ENCODE results near the gene SLC4A9.

Gene SLC4A9

GRCh38 chr5:140360101-140360500, at the start of gene SLC4A9:
TSS of gene SLC4A9 (plus strand) at chr5:140360194. CDS start at chr5:140360237, 43 bp downstream.
- no peak for DNase-seq (ENCODE audit: low read depth in 2 of 2)

- no peak for DNase-seq (ENCODE audit: low read depth in 2 of 2)
Observed at GRCh38 chr5:140310434-140310833, 49.6 kb upstream of the SLC4A9 start.

- DNase-seq (ENCODE audit: low read depth in 2 of 2): no peak
Observed at GRCh38 chr5:140311011-140311467, 49.0 kb upstream of the SLC4A9 start.

GRCh38 chr5:140312067-140312790, 47.8 kb upstream of the SLC4A9 start:
- no peak for DNase-seq (ENCODE audit: low read depth in 2 of 2)

GRCh38 chr5:140312791-140313189, 47.2 kb upstream of the SLC4A9 start:
- no peak for DNase-seq (ENCODE audit: low read depth in 2 of 2)

- DNase-seq (ENCODE audit: low read depth in 2 of 2): no peak
Observed at GRCh38 chr5:140317859-140318258, 42.1 kb upstream of the SLC4A9 start.

GRCh38 chr5:140318792-140319191, 41.2 kb upstream of the SLC4A9 start:
- no peak for DNase-seq (ENCODE audit: low read depth in 2 of 2)

GRCh38 chr5:140319833-140320232, 40.2 kb upstream of the SLC4A9 start:
- DNase-seq (ENCODE audit: low read depth in 2 of 2): no peak

GRCh38 chr5:140321796-140322195, 38.2 kb upstream of the SLC4A9 start:
- no peak for DNase-seq (ENCODE audit: low read depth in 2 of 2)

GRCh38 chr5:140322751-140323731, 37.0 kb upstream of the SLC4A9 start:
- DNase-seq (ENCODE audit: low read depth in 2 of 2): no peak

- DNase-seq (ENCODE audit: low read depth in 2 of 2): no peak
Observed at GRCh38 chr5:140324041-140324600, 35.9 kb upstream of the SLC4A9 start.

- DNase-seq (ENCODE audit: low read depth in 2 of 2): no peak
Observed at GRCh38 chr5:140324617-140325241, 35.3 kb upstream of the SLC4A9 start.

- no peak for DNase-seq (ENCODE audit: low read depth in 2 of 2)
Observed at GRCh38 chr5:140325486-140325885, 34.5 kb upstream of the SLC4A9 start.

- DNase-seq (ENCODE audit: low read depth in 2 of 2): no peak
Observed at GRCh38 chr5:140327589-140327988, 32.4 kb upstream of the SLC4A9 start.

GRCh38 chr5:140328036-140328764, 31.8 kb upstream of the SLC4A9 start:
- no peak for DNase-seq (ENCODE audit: low read depth in 2 of 2)

GRCh38 chr5:140329739-140330481, 30.1 kb upstream of the SLC4A9 start:
- no peak for DNase-seq (ENCODE audit: low read depth in 2 of 2)

- no peak for DNase-seq (ENCODE audit: low read depth in 2 of 2)
Observed at GRCh38 chr5:140331638-140332037, 28.4 kb upstream of the SLC4A9 start.

GRCh38 chr5:140336388-140336787, 23.6 kb upstream of the SLC4A9 start:
- no peak for DNase-seq (ENCODE audit: low read depth in 2 of 2)

GRCh38 chr5:140337880-140338279, 22.1 kb upstream of the SLC4A9 start:
- no peak for DNase-seq (ENCODE audit: low read depth in 2 of 2)

GRCh38 chr5:140338336-140338735, 21.7 kb upstream of the SLC4A9 start:
- DNase-seq (ENCODE audit: low read depth in 2 of 2): no peak
